NOMO-1 (cell line): ENCODE data around the gene BCL2.
A peak's percentile ranks its signal among the peaks of the same experiment; 100 is the strongest.
"Not testable (repeated sequence)": the region's sequence is repeated elsewhere in the genome, so short reads cannot be mapped to it uniquely, and the experiment has no call there.

Experiments used
- DNase-seq, 2 experiments: peaks; one replicate each; lab custom pipeline; 2025; ENCODE audit not compliant: unreplicated experiment in 2 of 2; lab: John Stamatoyannopoulos, UW

Gene BCL2

GRCh38 chr18:63207835-63208234 is 111.7 kb downstream of the BCL2 start:
- peak in 1 of 2 experiments; percentile 26 for DNase-seq

- DNase-seq = no peak
Observed at GRCh38 chr18:63207143-63207790, 112.3 kb downstream of the BCL2 start.

GRCh38 chr18:63206433-63207142 is 113.0 kb downstream of the BCL2 start:
- DNase-seq = no peak

- no peak for DNase-seq
Observed at GRCh38 chr18:63205791-63206252, 113.7 kb downstream of the BCL2 start.

- DNase-seq = no peak
Observed at GRCh38 chr18:63203497-63203896, 116.1 kb downstream of the BCL2 start.

- DNase-seq = no peak
Observed at GRCh38 chr18:63202828-63203227, 116.7 kb downstream of the BCL2 start.

- DNase-seq = not testable (repeated sequence)
Observed at GRCh38 chr18:63201456-63201855, 118.1 kb downstream of the BCL2 start.

- DNase-seq = peak; percentile 11 to 55
Observed at GRCh38 chr18:63199743-63200241, 119.8 kb downstream of the BCL2 start.

- no peak for DNase-seq
Observed at GRCh38 chr18:63198868-63199742, 120.5 kb downstream of the BCL2 start.

- no peak for DNase-seq
Observed at GRCh38 chr18:63198098-63198760, 121.3 kb downstream of the BCL2 start.

GRCh38 chr18:63197246-63197869 is 122.2 kb downstream of the BCL2 start:
- peak; percentile 28 to 40 for DNase-seq

GRCh38 chr18:63195326-63196159 is 124.0 kb downstream of the BCL2 start:
- no peak for DNase-seq

GRCh38 chr18:63192885-63193349 is 126.7 kb downstream of the BCL2 start:
- DNase-seq = peak; percentile 21 to 73

- peak; percentile 21 to 73 for DNase-seq
Observed at GRCh38 chr18:63192126-63192884, 127.3 kb downstream of the BCL2 start.

- DNase-seq = no peak
Observed at GRCh38 chr18:63191413-63191812, 128.2 kb downstream of the BCL2 start.

- not testable (repeated sequence) for DNase-seq
Observed at GRCh38 chr18:63190838-63191237, 128.7 kb downstream of the BCL2 start.

- no peak for DNase-seq
Observed at GRCh38 chr18:63189817-63190216, 129.8 kb downstream of the BCL2 start.

- no peak for DNase-seq
Observed at GRCh38 chr18:63189041-63189440, 130.5 kb downstream of the BCL2 start.
